HEK293 (cell line): Measurements from ENCODE around the gene CAPN15.

Source experiments
- ZBTB48 ChIP-seq: fragments of 450-650 bp; formaldehyde crosslinking; IDR thresholded peaks from 2 replicates; pipeline ENCODE4 v1.5.1; 2016; ENCODE audit warnings: missing biosample characterization, missing genetic modification characterization
- ZNF501 ChIP-seq: fragments of 450-650 bp; formaldehyde crosslinking; IDR thresholded peaks from 2 replicates; pipeline ENCODE4 v1.5.1; 2016; ENCODE audit warnings: missing biosample characterization, missing genetic modification characterization
- ZNF707 ChIP-seq: fragments of 450-650 bp; formaldehyde crosslinking; IDR thresholded peaks from 2 replicates; pipeline ENCODE4 v1.5.1; 2016; ENCODE audit warnings: missing biosample characterization, missing genetic modification characterization
- ZNF777 ChIP-seq: fragments of 450-650 bp; formaldehyde crosslinking; IDR thresholded peaks from 2 replicates; pipeline ENCODE4 v1.5.1; 2017; ENCODE audit warnings: missing biosample characterization, missing genetic modification characterization, borderline replicate concordance
- TF ChIP-seq, protein P1 (sequence below): fragments of 450-650 bp; formaldehyde crosslinking; IDR thresholded peaks from 2 replicates; pipeline ENCODE4 v1.5.1; 2016; ENCODE audit warnings: missing biosample characterization, missing genetic modification characterization

DNA sequence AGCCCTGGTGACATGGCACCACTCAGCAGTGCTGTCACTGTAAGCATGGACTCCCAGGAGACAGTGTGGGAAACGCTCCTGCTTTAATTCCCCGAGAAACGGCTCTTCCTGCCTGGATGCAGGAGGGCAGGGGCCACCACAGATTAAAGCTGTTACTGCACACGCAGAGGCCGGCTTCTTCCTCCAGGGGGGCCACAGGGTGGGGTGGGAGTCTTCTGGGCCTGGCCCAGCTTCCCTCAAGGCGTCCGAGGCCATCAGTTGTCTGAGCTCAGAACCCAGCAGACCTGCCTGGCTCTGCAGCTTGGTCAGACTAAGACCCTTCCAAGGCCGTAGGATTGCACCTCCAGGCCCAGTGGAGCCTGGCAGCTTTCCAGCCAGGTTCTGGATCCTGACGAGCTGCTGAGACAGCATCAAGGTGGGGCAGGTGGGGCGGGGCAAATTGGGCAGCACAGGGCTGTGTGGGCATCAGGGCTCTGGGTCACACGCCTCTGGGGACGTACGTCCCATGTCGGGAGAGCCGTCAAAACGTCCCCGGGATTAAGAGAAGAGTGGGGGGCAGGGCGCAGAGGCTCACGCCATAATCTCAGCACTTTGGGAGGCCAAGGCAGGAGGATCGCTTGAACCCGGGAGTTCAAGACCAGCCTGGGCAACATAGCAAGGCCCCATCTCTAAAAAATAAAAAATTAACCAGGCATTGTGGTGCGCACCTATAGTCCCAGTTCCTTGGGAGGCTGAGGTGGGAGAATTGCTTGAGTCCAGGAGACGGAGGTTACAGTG is 5.0 kb upstream of the CAPN15 start:
- TF ChIP-seq ZNF501 (tag by site-specific recombination) (no peak), ZNF707 (tag by site-specific recombination) (no peak), ZBTB48 (tag by site-specific recombination) (no peak), ZNF777 (tag by site-specific recombination) (no peak)
- TF ChIP-seq, protein P1, sequence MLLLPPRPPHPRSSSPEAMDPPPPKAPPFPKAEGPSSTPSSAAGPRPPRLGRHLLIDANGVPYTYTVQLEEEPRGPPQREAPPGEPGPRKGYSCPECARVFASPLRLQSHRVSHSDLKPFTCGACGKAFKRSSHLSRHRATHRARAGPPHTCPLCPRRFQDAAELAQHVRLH (tag by site-specific recombination): no peak
